HG03575 (cell line): ENCODE data around the gene DIO3.
"Not testable (repeated sequence)": the region's sequence is repeated elsewhere in the genome, so short reads cannot be mapped to it uniquely, and the experiment has no call there.

Source experiments
- ATAC-seq: cut with Tn5 transposase; IDR thresholded peaks from one replicate; pipeline ENCODE4 v1.9.1; 2021; ENCODE audit not compliant: unreplicated experiment, insufficient number of reproducible peaks, low FRiP score; ENCODE audit errors: extremely low read depth

Gene DIO3

DNA sequence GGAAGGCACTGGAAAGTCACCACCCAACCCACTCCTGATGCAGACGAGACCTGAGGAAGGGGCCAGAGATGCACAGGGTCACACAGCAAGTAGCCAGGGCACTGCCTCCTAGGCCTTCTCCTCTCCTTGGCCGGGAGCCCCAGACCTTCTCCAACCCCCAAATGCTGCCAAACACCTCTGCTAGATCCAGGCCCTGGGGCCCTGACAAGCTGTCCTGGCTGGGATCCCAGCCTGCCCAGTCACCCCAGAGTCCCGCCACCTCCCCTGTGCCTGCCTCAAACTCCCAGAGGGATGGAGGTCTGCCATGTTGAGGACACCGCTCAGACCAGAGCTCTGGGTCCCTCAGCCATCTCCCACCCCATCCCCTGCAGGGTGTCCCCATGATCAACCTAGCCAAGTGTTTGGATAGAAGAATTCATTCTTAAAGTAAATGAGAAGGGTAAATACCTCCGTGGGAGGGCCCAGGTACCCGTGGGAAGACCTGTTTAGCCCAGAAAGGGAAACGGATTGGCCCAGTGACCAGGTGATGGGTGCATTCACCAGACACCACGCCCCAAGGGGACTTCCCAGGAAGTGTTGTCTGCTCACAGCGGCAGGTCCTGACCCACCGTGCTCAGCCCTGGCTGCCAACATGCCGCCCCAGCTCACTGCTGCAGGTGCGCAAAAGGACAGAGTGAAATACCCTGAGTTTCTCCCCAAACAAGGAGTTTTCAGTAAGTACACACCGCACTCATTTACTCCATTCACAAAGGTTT is 4.6 kb upstream of the DIO3 start:
- ATAC-seq, result no peak

DNA sequence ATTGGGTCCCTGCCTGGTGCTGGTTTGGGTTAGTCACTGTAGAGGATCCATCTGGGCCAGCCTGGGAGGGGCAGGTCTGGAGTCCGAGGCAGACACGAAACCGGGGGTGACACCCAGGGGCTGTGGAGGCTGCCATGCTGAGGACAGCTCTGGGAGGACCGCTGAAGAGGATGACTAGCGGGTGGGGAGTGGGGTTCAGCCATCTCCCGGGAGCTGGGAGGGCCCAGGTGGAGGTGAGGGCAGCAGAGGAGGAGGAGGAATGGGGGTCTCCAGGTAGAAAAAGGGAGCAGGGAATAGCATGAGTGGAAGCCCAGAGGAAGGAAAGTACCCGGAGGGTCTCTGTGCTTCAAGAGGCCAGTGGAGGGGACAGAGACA is 4.0 kb upstream of the DIO3 start:
- no peak for ATAC-seq

DNA sequence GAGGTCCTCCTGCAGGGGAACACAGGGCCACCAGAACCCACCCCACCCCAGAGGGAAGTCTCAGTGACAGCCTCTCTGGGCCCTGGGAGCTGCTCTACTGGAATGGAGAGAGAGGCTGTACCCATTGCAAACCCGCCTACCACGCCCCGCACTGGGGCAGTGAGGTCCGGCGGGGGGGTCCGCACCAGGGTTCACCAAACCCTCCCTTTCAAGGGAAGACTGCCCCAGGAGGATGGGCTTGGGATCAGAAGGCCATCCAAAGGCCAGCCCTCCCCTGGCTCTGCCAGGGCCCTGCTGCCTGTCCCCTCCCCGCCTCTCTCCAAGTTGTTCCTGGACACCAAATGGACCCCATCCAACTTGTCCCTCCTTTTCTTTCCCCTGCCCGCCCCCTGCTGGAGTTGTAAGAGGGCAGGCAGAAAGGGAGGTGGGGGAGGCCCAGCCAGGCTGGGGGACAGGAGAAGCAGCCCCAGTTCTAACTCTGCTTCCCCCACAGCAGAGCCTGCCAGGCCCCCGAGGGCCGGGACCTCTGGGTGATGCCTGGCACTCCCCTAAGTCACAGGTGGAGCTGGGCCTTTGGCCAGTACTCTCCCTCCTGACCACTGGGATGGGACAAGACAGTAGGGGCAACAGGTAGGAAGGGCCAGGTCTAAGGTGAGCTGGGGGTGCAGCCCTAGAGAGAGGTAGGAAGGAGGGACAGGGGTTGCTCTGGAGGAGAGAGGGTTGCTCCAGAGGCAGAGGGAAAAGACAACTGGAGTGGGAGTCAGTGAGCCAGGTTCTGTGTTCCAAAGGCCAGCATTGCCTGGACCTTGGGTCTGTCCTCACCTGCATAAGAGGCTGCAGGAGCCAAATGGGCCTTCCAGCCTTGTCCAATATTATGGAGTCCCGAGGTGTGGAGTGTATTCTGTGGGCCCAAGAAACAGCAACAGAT is 3.2 kb upstream of the DIO3 start:
- no peak for ATAC-seq

DNA sequence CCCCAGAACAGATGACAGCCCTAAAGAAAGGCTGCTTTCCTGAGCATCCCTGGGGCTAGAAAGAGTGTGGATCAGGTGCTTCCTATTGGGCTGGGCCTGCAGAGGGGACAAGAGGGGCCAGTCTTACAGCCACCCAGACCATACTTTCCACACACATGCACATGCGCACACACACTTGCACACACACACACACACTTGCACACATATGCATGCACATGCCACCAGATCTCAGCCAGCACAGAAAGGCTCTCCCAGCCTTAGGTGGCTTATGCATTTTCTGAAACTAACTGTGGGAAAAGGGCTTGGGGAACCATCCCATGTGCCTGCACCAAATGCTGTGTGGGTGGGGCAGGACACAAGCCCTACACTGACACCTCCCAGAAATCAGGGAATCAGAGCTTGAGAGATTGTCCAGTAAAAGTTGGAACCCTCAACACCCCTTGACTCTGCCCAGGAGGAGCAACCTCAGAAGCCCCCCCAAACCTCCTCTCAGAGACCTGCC is 2.5 kb upstream of the DIO3 start:
- no peak for ATAC-seq

DNA sequence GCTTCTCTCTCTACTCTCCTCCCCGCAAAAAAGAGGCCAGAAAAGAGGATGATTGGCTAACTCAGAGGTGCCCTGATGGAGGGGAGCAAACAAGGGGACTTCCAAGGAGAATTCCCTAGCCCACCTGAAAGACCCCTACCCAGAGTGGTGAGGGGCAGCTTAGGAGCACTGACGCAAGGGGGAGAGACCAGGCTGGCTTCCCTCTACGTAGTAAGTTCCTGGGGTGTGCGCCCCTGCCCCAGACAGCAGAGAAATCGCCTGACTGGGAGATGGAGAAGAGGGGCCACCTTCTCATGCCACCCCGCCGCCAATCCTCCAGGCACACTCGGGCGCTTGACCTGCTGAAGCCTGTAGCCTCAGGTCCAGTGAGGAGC is 2.1 kb upstream of the DIO3 start:
- ATAC-seq, result no peak

DNA sequence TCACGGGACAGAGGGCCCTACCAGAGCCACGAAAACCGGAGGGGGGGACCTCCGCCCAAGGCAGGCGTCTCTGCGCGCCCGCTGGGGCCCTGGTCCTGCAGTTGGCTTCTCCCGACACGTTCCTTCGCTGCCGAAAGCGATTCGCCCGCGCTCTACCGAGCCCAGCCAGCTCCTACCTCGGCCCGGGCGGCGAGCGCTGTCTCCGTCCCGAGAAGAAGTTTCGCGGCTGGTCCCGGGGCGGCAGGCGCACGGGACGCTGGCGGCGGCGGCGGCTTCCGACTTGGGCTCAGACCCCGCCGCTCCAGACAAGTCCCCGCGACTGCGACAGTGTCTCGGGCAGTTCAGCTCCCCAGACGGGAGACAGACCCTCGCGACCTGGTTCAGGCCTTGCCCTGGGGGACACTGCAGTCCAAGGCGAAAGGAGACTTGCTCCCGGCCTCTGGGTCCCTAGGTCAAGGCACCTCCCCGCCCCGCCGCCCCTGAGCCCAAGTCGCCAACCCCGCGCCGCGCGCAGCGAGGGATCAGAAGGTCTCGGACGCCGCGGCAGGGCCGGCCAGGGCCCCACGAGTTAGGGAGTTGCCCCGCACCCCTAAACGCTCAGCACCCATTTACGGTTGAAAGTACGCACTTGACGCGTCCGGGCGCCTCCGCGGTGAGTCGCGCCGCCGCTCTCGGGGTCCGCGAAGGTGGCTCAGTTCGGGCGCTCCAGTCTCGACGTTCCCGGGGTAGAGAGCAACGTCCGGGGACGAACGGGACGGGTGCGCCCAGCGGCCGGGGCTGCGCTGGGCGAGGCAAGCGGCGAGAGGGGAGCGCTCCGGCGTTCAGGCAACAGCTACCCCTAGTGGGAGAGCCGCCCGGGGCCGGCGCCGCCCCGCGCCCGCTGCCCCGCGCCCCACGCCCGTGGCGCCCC is 1.4 kb upstream of the DIO3 start:
- ATAC-seq, result no peak

DNA sequence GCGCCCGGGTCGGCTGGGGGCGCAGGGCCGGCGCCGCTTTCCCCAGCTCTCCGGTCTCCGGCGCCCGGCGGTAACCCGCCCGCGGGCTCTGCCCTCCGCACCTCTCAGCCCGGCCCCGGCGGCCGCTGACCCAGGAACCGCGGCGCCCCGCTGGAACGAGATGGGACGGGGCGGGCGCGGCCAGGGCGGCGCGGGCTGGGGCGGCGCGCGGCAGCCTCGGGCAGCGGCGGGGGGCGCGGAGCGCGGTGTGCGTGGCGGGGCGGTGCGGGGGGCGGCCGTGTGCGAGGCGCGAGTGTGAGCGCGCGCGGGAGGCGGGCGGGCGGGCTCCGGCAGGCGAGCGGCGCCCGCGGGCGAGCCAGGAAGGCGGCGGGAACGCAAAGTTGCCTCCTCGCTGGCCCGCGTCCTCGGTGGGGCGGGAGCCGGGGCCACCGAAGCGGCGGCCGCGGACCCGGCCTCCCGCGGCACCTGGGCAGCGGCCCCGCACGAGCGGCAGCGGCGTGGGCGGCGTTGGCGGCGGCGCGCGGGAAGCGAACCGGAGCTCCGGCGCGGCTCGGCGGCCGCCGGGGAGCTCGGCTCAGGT is 671 bp upstream of the DIO3 start:
- no peak for ATAC-seq

DNA sequence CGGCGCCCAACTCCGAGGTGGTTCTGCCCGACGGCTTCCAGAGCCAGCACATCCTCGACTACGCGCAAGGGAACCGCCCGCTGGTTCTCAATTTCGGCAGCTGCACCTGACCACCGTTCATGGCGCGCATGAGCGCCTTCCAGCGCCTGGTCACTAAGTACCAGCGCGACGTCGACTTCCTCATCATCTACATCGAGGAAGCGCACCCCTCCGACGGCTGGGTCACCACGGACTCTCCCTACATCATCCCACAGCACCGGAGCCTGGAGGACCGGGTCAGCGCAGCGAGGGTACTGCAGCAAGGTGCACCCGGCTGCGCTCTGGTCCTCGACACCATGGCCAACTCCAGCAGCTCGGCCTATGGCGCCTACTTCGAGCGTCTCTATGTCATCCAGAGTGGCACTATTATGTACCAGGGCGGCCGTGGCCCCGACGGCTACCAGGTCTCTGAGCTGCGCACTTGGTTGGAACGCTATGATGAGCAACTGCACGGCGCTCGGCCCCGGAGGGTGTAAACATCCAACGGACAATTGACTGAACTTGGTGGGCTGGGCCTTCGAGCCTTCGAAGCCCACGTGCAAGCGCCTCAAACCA is 699 bp downstream of the DIO3 start:
- no peak for ATAC-seq

DNA sequence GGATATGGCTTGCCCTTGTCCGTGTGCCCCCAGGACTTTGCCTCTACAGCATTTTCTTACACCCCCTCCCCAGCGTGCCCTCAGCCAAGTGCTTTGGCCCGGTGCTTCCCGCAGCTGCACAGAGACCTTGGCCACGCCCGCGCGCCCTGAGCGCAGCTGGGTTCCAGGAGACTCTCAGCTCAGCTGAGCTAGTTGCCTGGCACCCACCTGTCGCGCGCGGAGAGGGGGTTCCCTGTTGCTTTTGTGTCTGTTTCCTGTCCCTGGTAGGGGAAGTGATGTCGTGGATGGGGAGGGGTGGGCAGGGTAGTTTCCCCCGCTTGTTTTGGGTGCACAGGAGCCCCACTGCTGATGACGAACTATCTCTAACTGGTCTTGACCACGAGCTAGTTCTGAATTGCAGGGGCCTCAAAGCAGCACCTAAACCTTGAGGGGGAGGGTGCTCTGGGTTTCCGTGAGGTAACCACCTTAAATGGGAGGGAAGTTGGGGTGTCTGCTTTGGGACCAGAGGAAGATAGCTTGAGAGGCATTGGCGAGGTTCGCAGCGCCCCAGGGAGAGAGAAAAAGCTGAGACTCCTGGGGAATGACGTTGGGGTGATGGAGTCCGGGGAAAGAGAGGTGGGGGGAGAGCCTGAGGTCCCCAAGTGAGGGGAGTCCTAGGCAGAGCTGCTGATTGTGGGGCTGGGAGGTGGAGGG is 1.5 kb downstream of the DIO3 start:
- ATAC-seq, result no peak

DNA sequence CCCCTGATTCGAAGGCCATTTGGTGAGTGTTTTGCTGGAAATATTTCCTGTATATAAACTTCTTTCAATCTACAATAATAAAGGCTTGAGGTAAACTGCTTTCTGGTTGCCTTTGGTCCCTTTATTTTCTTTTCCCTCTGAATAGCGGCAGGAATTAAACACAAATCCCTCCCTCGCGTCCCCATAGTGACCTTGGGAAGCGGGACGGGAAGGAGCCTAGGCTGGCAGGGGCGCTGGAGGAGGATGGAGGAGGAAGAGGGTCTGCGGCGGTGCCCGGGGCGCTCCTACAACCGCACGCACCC is 2.0 kb downstream of the DIO3 start:
- no peak for ATAC-seq

DNA sequence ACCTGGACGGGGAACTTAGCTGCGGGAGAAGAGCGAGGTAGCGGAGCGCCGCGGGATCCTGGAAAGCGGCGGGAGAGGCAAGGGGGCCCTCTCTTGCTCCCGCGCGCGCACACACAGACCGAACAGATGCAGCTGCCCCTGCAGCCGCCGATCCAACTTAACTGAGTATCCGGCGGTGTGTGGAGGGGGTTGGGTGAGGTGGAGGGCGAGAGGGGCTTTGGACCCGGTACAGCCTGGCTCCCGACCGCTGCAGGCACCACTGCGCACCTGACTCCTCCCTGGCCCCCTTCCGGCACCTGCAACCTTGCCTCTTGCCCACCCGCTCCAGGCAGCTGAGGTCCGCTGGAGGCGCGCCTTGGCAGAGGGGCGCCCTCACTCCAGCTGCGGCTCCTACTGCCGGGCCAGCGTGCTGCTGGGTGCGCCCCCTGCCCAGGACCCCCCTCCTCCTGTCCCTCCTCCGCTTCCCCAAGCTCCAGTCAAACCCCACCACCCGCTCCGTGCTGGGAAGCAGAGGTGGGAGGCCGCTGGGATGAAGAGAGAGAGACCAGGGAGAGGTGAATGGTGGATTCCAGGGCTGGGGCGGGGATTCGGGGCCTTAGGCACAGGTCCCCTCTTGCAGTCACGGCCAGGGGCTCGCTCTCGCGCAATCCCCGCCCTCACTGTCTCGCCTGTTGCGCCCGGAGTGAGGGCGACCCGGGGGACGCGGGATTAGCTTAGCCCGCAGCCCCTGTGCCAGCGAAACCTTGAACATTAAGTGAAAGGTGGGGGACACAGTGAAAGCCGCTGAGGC is 2.6 kb downstream of the DIO3 start:
- ATAC-seq, result no peak

DNA sequence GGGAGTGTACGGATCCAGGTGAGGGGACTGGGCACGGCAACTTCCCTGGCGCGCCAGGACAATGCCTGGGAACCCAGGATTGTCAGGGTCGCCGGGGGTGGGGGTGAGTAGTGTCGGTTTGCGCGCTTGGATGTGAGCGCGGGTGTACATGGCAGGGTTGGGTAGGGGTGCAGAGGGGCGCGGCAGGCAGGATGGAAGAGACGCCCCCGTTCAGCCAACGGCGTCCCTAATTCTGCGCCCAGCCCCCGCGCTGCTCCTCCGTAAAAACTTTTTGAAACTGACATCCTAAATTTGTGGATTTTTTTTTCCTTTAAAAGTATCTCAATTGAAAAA is 3.1 kb downstream of the DIO3 start:
- ATAC-seq, result no peak

DNA sequence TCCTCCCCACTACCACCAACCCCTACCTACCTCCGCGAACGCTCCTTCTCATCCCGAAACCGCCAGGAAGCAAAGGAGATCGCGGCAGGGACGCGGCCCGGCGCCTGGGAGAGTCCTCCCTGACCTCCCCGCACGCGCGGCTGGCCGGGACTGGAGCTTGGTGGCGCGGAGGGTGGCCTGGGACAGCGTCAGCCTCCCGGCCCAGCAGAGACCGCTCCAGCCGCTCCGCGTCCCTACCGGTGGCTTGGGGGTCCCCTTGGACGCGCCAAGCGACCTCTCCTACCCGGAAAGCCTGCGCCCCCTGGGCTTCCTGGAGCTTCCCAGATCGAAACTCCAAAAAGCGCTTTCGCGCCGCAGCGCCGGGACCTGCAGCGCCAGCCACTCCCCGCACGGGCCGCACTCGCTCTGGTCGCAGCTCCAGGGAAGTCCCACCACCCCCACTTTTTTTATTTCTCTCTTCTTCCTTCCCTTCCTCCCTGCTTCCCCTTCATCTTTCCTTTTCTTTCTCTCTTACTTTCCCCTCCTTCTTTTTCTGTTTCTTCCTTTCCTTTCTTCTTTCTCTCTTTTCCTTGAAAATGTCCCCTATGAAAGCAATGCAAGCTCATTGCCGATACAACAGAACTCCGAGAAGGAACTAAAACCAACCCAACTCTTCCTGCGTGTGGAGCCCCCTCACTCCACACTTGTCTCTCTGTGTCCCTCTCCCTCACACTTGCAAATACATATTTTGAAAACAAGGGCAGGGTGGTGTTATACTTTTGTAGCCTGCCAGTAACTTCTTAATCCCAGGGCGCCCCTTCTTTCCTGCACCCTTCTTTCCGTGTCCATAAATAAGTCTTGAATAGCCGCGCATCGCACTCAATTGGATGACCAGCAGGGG is 3.8 kb downstream of the DIO3 start:
- no peak for ATAC-seq

DNA sequence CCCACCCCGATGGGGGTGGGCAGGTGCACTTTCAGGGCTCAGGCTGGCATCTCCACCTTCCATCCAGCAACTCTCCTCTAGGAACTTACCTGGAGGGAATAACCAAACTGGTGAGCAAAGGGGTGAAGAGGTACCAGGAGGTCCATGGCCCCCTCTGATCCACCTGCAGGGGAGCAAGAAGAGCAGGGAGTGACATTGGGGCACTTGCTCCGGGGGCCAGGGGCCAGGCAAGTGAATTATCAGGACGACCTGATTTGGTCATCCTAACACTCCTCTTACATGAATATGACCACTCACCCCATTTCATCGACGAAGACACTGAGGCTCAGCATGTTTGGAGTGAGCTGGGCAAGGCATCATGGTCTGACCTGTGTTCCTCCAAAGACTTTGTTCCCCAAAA is 6.0 kb downstream of the DIO3 start:
- ATAC-seq, result no peak

DNA sequence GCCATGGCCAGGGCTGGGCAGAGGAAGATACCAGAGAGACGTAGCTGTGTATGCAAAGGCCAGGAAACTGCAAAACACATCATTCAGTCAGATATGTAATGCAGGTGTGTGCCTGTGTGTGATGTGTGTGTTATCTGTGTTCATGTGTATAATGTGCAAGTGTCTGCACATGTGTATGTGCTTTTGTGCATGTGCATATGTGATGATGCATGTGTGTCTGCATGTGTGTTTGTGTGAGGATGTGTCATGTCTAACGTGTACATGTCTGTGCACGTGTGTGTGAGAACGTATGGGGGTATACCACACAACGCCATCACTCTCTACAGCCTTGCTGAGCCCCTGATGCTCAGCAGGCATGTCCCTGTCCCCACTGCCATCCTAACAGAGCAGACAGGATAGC is 9.7 kb downstream of the DIO3 start:
- no peak for ATAC-seq

DNA sequence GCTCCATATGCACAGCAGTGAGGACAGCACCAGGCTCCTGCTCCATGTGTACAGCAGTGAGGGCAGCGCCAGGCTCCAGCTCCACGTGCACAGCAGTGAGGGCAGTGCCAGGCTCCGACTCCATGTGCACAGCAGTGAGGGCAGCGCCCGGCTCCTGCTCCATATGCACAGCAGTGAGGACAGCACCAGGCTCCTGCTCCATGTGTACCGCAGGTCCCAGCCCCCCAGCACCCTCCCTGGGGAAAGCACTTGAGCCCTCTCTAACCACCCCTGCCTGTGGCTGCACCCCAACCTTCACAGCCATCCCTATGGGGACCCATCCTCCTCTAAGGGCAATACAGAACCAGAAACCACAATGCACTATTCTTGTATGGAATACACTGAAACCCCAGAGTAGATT is 11.2 kb downstream of the DIO3 start:
- not testable (repeated sequence) for ATAC-seq

DNA sequence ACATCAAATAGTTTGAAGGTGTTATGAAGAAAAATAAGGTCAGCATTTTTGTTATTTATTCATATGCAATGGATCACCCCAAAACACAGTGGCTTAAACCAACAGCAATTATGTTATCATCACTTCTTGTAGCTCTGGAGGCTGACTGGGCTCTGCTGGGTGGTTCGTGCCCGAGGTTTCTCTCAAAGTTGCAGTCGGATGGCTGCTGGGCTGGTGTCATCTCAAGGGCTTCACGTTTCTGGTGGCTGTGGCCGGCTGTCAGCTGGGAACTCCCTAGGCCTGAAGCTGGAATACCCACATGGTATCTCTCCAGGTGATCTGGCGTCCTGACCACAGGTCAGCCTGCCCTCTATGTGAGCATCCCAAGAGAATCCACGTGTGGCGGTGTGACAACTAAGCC is 12.0 kb downstream of the DIO3 start:
- no peak for ATAC-seq
